ENCODE data around the gene RBPJL.

DNA sequence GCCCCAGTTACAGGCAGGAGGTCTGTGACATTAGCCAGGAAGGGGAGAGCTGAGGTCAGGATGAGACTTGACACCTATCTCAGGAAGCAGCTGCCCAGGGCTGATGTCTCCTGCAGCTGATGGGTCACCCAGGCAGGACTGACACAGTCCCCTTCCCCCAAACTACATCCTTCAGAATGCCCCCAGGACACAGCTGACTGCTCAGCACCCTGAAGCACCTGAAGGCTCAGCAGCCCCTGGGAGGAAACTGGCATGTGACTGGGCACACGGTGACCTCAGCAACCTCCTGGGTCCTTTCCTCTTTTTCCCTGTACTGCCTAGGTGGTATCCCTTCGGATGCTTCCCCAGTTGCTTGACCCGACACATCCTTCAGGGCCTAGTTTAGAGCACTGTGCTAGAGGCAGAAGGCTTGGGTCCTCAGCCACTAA lies 39.7 kb downstream of the RBPJL start:
- TF ChIP-seq, protein P1, sequence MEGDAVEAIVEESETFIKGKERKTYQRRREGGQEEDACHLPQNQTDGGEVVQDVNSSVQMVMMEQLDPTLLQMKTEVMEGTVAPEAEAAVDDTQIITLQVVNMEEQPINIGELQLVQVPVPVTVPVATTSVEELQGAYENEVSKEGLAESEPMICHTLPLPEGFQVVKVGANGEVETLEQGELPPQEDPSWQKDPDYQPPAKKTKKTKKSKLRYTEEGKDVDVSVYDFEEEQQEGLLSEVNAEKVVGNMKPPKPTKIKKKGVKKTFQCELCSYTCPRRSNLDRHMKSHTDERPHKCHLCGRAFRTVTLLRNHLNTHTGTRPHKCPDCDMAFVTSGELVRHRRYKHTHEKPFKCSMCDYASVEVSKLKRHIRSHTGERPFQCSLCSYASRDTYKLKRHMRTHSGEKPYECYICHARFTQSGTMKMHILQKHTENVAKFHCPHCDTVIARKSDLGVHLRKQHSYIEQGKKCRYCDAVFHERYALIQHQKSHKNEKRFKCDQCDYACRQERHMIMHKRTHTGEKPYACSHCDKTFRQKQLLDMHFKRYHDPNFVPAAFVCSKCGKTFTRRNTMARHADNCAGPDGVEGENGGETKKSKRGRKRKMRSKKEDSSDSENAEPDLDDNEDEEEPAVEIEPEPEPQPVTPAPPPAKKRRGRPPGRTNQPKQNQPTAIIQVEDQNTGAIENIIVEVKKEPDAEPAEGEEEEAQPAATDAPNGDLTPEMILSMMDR (IDR thresholded peaks at IDR 0.05; ENCODE audit: control extremely low read depth in 1 of 3, insufficient read depth in 1 of 3, low read depth in 1 of 3, low read length in 3 of 3), result no peak
- TF ChIP-seq POLR2A (IDR thresholded peaks at IDR 0.05; ENCODE audit: control extremely low read depth in 1 of 2, low read depth in 2 of 2, low read length in 2 of 2) (no peak), CREB1 (IDR thresholded peaks at IDR 0.05) (no peak)
